HepG2 (cell line): Measurements from ENCODE around the gene SSC4D. TPM values are rescaled to one million over a fixed set of nuclear protein-coding genes. Genes with fewer than 3 reads are reported as not detected.
A peak's percentile ranks its signal among the peaks of the same experiment; 100 is the strongest.

Experiments
- ATAC-seq: fragments of 200-7000 bp; cut with Tn5 transposase; 3 replicates; pipeline ENCODE4 v1.9.1; 2020; ENCODE audit warnings: mild to moderate bottlenecking, moderate library complexity
- BruUV-seq: library from RNA; stranded (reverse); fragments of 400-500 nt; replicated peaks from 2 replicates; lab custom pipeline; 2021; lab: Mats Ljungman, UMichigan
- CTCF ChIA-PET: fragments of 300-600 bp; formaldehyde crosslinking; extraction: SDS; loops from one replicate; lab custom pipeline; 2021; ENCODE audit warnings: low total read pairs, inconsistent platforms, low intra/inter-chr PET ratio; lab: Yijun Ruan, JAX
- POLR2A ChIA-PET: fragments of 350-600 bp; sonication (Branson Sonifier 250); formaldehyde crosslinking; loops from one replicate; lab custom pipeline; 2020; ENCODE audit warnings: antibody characterized with exemption, inconsistent platforms; lab: Yijun Ruan, JAX
- DNase-seq: peaks from one replicate; pipeline ENCODE4 v3.0.0-alpha.2; 2015; ENCODE audit warnings: low spot score
- FAIRE-seq: peaks from 3 replicates; lab custom pipeline; 2011; peaks lifted over from hg19 to GRCh38; lab: Jason Lieb, UNC
- H2AFZ ChIP-seq: one replicate; pipeline ENCODE4 v1.6.1; 2011; ENCODE audit warnings: low read length, inconsistent platforms
- H3K27ac ChIP-seq: fragments of 300-600 bp; 3 replicates; pipeline ENCODE4 v1.8.0; 2011; ENCODE audit warnings: mixed run types, mild to moderate bottlenecking, mixed read lengths, low read length, inconsistent platforms; ENCODE audit not compliant: insufficient read depth; ENCODE audit errors: extremely low read length
- H3K27me3 ChIP-seq, 2 experiments: fragments of 200-600 bp in 1 of 2; 2 replicates in 1 of 2; 3 replicates in 1 of 2; pipeline versions ENCODE4 v1.6.0 to v1.8.0; 2011; ENCODE audit warnings: low read length in 2 of 2, mild to moderate bottlenecking in 2 of 2, moderate library complexity in 2 of 2, inconsistent platforms in 1 of 2; ENCODE audit not compliant: insufficient read depth in 2 of 2, control insufficient read depth in 1 of 2
- H3K36me3 ChIP-seq, 2 experiments: fragments of 200-600 bp in 1 of 2; replicated peaks in 1 of 2; 2 replicates in 1 of 2; 3 replicates in 1 of 2; pipeline versions ENCODE4 v1.5.1 to v1.8.0; 2011; ENCODE audit warnings: low read length in 2 of 2, inconsistent platforms in 1 of 2; ENCODE audit not compliant: insufficient read depth in 2 of 2, control insufficient read depth in 1 of 2
- H3K4me1 ChIP-seq: 2 replicates; pipeline ENCODE4 v1.5.1; 2012; ENCODE audit warnings: low read length, inconsistent platforms; ENCODE audit not compliant: insufficient read depth
- H3K4me2 ChIP-seq: 2 replicates; pipeline ENCODE4 v1.6.0; 2011; ENCODE audit warnings: low read depth, low read length, inconsistent platforms
- H3K4me3 ChIP-seq, 3 experiments: fragments of 200-600 bp in 1 of 3; sonication (generic), shearing (Covaris generic) in 1 of 3; replicated peaks in 1 of 3; 2 replicates each; pipeline ENCODE4 v1.5.1; 2011 to 2016; ENCODE audit warnings: low read length in 3 of 3, inconsistent platforms in 2 of 3, low read depth in 2 of 3, mild to moderate bottlenecking in 2 of 3, control low read depth in 1 of 3, mixed read lengths in 1 of 3; ENCODE audit not compliant: insufficient read depth in 1 of 3
- H3K79me2 ChIP-seq: one replicate; pipeline ENCODE4 v1.6.1; 2011; ENCODE audit warnings: low read length, inconsistent platforms; ENCODE audit not compliant: insufficient read depth
- H3K9ac ChIP-seq: 2 replicates; pipeline ENCODE4 v1.6.0; 2011; ENCODE audit warnings: mild to moderate bottlenecking, low read depth, low read length, inconsistent platforms; ENCODE audit not compliant: insufficient read depth
- H3K9me3 ChIP-seq: 2 replicates; pipeline ENCODE4 v1.5.1; 2012; ENCODE audit warnings: mild to moderate bottlenecking, low read length
- H4K20me1 ChIP-seq: 2 replicates; pipeline ENCODE4 v1.6.0; 2011; ENCODE audit warnings: inconsistent platforms, mild to moderate bottlenecking, low read length, moderate library complexity; ENCODE audit not compliant: insufficient read depth
- FLYWCH1 ChIP-seq: sonication (generic); formaldehyde crosslinking; IDR thresholded peaks from 2 replicates; pipeline ENCODE4 v1.8.1; 2023; ENCODE audit warnings: mild to moderate bottlenecking, missing genetic modification reagents
- FOXA3 ChIP-seq: IDR thresholded peaks from 2 replicates; pipeline ENCODE4 v1.6.1; 2016; ENCODE audit warnings: missing genetic modification reagents, missing compliant biosample characterization
- HDAC2 ChIP-seq: sonication (generic); formaldehyde crosslinking; IDR thresholded peaks from 2 replicates; pipeline ENCODE4 v1.4.0; 2020; ENCODE audit warnings: missing genetic modification reagents
- IKZF1 ChIP-seq: fragments of 450-650 bp; IDR thresholded peaks from 2 replicates; pipeline ENCODE4 v1.7.1; 2016
- MED1 ChIP-seq: sonication (generic); formaldehyde crosslinking; IDR thresholded peaks from 2 replicates; pipeline ENCODE4 v1.4.0; 2020; ENCODE audit warnings: missing genetic modification reagents
- MEIS1 ChIP-seq: sonication (generic); formaldehyde crosslinking; IDR thresholded peaks from 2 replicates; pipeline ENCODE4 v1.9.0; 2021; ENCODE audit warnings: mild to moderate bottlenecking, missing genetic modification reagents, moderate library complexity, borderline replicate concordance
- POLR2A ChIP-seq, 2 experiments: IDR thresholded peaks; 2 replicates each; pipeline ENCODE4 v1.6.1; 2011; ENCODE audit warnings: low read depth in 2 of 2, low read length in 2 of 2, mild to moderate bottlenecking in 1 of 2, moderate library complexity in 1 of 2; ENCODE audit not compliant: insufficient read depth in 1 of 2
- SYNCRIP ChIP-seq: fragments of 200-400 bp; formaldehyde crosslinking; IDR thresholded peaks from 2 replicates; pipeline ENCODE4 v1.6.1; 2018; ENCODE audit warnings: mild to moderate bottlenecking, low read depth, low read length; ENCODE audit not compliant: insufficient read depth
- ZBTB4 ChIP-seq: sonication (generic); formaldehyde crosslinking; IDR thresholded peaks from 2 replicates; pipeline ENCODE4 v1.4.0; 2020; ENCODE audit warnings: missing genetic modification reagents, mild to moderate bottlenecking, borderline replicate concordance
- ZFP41 ChIP-seq: sonication (generic); formaldehyde crosslinking; IDR thresholded peaks from 2 replicates; pipeline ENCODE4 v1.4.0; 2020; ENCODE audit warnings: mild to moderate bottlenecking, missing genetic modification reagents, borderline replicate concordance
- ZNF281 ChIP-seq: sonication (generic); formaldehyde crosslinking; IDR thresholded peaks from 2 replicates; pipeline ENCODE4 v1.4.0; 2020; ENCODE audit warnings: missing genetic modification reagents, borderline replicate concordance
- ZNF362 ChIP-seq: sonication (generic); formaldehyde crosslinking; IDR thresholded peaks from 2 replicates; pipeline ENCODE4 v1.4.0; 2020; ENCODE audit warnings: missing genetic modification reagents, mild to moderate bottlenecking, borderline replicate concordance
- ZNF761 ChIP-seq: sonication (generic); formaldehyde crosslinking; conservative IDR thresholded peaks from 2 replicates; pipeline ENCODE4 v1.4.0; 2020; ENCODE audit warnings: mild to moderate bottlenecking, missing genetic modification reagents
- ZSCAN29 ChIP-seq: sonication (generic); formaldehyde crosslinking; conservative IDR thresholded peaks from 2 replicates; pipeline ENCODE4 v1.4.0; 2020; ENCODE audit warnings: mild to moderate bottlenecking, missing genetic modification reagents
- WGBS: methylation state at CpG from one replicate; pipeline ENCODE4 v1.1.6; 2017; ENCODE audit warnings: low lambda C conversion rate; 5-methylcytosine and 5-hydroxymethylcytosine counted together
- in situ Hi-C: cut with HindIII; loops from 2 replicates; pipeline ENCODE4 v1.10.0; 2017; ENCODE audit warnings: low pct_unique_long_range_greater_than_20kb; ENCODE audit not compliant: extremely low pct_ligation_motif_present
- intact Hi-C: fragments of 100-400 bp; cut with micrococcal nuclease; formaldehyde crosslinking; loops from one replicate; pipeline ENCODE4 v1.10.0; 2022; ENCODE audit not compliant: unreplicated experiment
- polyA plus RNA-seq, 8 experiments: library from polyadenylated mRNA; depleted of rRNA in 3 of 8; stranded (reverse) in 7 of 8; unstranded in 1 of 8; fragments of >200 nt; fragmentation: Illumina TruSeq in 4 of 8; extraction: Trizol in 4 of 8; gene quantifications; 2 replicates each; pipeline versions ENCODE4 v1.2.1 to v1.2.3, GENCODE V29; 2011 to 2016; ENCODE audit warnings: low read depth in 4 of 8, missing spikeins in 1 of 8, mixed read lengths in 1 of 8; ENCODE audit not compliant: insufficient read depth in 1 of 8
- total RNA-seq, 5 experiments: library from RNA; depleted of rRNA; stranded (reverse); fragments of >200 nt; fragmentation: Illumina TruSeq; extraction: Trizol; gene quantifications; 2 replicates each; pipeline ENCODE4 v1.2.3, GENCODE V29; 2016; ENCODE audit warnings: low read depth in 1 of 5

SSC4D gene
- total and polyA plus RNA-seq, 2 of the 13 experiments (the other 11 are each of a cell fraction or from before 2014, with no cell fraction given) = 33.3 to 63.8 TPM

DNA sequence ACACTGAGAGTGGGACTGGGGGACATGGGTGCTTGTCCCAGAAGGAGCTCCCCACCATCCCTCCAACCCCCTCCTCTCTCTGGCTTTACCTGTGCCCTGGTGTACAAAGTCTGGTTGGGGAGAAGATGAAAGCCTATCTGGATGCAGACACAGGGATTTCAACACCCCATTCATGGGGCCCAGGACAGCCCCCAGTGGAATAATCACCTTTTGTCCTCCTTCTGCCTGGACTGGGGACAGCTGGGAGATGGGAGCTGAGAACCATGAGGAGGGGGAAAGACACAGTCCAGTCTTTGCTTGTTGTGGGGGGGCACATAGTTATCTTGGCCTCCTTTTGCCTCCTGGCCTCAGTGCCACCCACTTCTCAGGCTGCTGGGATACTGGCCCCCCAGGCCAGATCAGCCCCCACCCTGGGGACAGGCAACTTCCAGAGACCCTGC is 1.4 kb downstream of the SSC4D start (continued):
- TF ChIP-seq ZBTB4 (0 out of 2 replicates have a peak, but pooled peaks have one; percentile 54), ZNF281 (peak; percentile 55; the same call in 1 of the 2 replicates), HDAC2 (CRISPR knock-in tag) (peak; percentile 42; the same call in 1 of the 2 replicates), FLYWCH1 (CRISPR knock-in tag) (no peak), POLR2A (IDR thresholded peaks at IDR 0.05; ENCODE audit: insufficient read depth in 1 of 2, low read depth in 2 of 2, low read length in 2 of 2) (peak in 1 of 2 experiments; percentile 50; a peak in 2 of 4 replicates), FOXA3 (0 out of 2 replicates have a peak, but pooled peaks have one; percentile 18)
- TF ChIP-seq, all 625 proteins: peak for 63

GRCh38 chr7:76407718-76408117 is 1.8 kb downstream of the SSC4D start:
- H3K4me3 ChIP-seq = peak overlapping the region in 2 of 3 experiments; percentile 62 to 64; a peak in 3 of 6 replicates
- FAIRE-seq (peak; percentile 28), DNase-seq (no peak), ATAC-seq (peak; percentile 44)
- intact Hi-C loops (no loop called here), in situ Hi-C loops (no loop called here)
- no peak overlapping the region for H2AFZ ChIP-seq
- no peak overlapping the region for H3K9ac ChIP-seq
- H3K36me3 ChIP-seq = no peaks in the 10 kb centered on the region
- WGBS = 15% methylated on average over 4 of the region's 4 CpGs
- POLR2A ChIA-PET = interaction anchor here (0.8 to 2.9 kb wide), 8 partner anchors 11 to 116 kb away, joined by 3 to 25 read pairs (median 7); partner anchors contain the start of gene YWHAG
- peaks cover 52% of the 10 kb centered on the region for H3K4me1 ChIP-seq
- H3K9me3 ChIP-seq = no peaks in the 10 kb centered on the region
- H4K20me1 ChIP-seq = no peaks in the 10 kb centered on the region
- BruUV-seq = no TSS peak
- peak overlapping the region; percentile 81 for H3K4me2 ChIP-seq
- peak overlapping the region; percentile 66 for H3K27ac ChIP-seq
- CTCF ChIA-PET = no interaction called here
- peaks cover 6% of the 10 kb centered on the region for H3K79me2 ChIP-seq
- no peaks in the 10 kb centered on the region for H3K27me3 ChIP-seq
- TF ChIP-seq IKZF1 (no peak), SYNCRIP (no peak), ZNF362 (CRISPR knock-in tag) (0 out of 2 replicates have a peak, but pooled peaks have one; percentile 13), MEIS1 (CRISPR knock-in tag) (0 out of 2 replicates have a peak, but pooled peaks have one; percentile 38), ZSCAN29 (peak; percentile 73; the same call in 1 of the 2 replicates), MED1 (CRISPR knock-in tag) (0 out of 2 replicates have a peak, but pooled peaks have one; percentile 10), ZNF761 (no peak), ZFP41 (CRISPR knock-in tag) (no peak)
